ENCODE data around the gene SLC6A17.

- TF ChIP-seq CTCF (IDR thresholded peaks at IDR 0.05), result no peak
- no peak for TF ChIP-seq NR2C2 (CRISPR knock-in tag; IDR thresholded peaks at IDR 0.05)
- TF ChIP-seq, protein P1, sequence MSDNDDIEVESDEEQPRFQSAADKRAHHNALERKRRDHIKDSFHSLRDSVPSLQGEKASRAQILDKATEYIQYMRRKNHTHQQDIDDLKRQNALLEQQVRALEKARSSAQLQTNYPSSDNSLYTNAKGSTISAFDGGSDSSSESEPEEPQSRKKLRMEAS (CRISPR knock-in tag; IDR thresholded peaks at IDR 0.05), result no peak
- TF ChIP-seq, protein P2, sequence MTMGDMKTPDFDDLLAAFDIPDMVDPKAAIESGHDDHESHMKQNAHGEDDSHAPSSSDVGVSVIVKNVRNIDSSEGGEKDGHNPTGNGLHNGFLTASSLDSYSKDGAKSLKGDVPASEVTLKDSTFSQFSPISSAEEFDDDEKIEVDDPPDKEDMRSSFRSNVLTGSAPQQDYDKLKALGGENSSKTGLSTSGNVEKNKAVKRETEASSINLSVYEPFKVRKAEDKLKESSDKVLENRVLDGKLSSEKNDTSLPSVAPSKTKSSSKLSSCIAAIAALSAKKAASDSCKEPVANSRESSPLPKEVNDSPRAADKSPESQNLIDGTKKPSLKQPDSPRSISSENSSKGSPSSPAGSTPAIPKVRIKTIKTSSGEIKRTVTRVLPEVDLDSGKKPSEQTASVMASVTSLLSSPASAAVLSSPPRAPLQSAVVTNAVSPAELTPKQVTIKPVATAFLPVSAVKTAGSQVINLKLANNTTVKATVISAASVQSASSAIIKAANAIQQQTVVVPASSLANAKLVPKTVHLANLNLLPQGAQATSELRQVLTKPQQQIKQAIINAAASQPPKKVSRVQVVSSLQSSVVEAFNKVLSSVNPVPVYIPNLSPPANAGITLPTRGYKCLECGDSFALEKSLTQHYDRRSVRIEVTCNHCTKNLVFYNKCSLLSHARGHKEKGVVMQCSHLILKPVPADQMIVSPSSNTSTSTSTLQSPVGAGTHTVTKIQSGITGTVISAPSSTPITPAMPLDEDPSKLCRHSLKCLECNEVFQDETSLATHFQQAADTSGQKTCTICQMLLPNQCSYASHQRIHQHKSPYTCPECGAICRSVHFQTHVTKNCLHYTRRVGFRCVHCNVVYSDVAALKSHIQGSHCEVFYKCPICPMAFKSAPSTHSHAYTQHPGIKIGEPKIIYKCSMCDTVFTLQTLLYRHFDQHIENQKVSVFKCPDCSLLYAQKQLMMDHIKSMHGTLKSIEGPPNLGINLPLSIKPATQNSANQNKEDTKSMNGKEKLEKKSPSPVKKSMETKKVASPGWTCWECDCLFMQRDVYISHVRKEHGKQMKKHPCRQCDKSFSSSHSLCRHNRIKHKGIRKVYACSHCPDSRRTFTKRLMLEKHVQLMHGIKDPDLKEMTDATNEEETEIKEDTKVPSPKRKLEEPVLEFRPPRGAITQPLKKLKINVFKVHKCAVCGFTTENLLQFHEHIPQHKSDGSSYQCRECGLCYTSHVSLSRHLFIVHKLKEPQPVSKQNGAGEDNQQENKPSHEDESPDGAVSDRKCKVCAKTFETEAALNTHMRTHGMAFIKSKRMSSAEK (CRISPR knock-in tag; IDR thresholded peaks at IDR 0.05; ENCODE audit: borderline replicate concordance), result no peak
- TF ChIP-seq MYBL2 (CRISPR knock-in tag; IDR thresholded peaks at IDR 0.05), result no peak
- TF ChIP-seq E2F4 (CRISPR knock-in tag; IDR thresholded peaks at IDR 0.05; ENCODE audit: borderline replicate concordance, low read depth), result no peak
- TF ChIP-seq ZNF317 (CRISPR knock-in tag; IDR thresholded peaks at IDR 0.05; ENCODE audit: borderline replicate concordance, low read depth), result no peak
Observed at GRCh38 chr1:110249256-110249655, 99.0 kb downstream of the SLC6A17 start.
